Stimulated activated CD4-positive, alpha-beta T cell treated with anti-CD3 and anti-CD28 coated beads, Interleukin-15, amount 100 ng/mL, for 1 hour (primary cell): ENCODE results near the gene CNTN6.

Experiments used
- DNase-seq, 2 donors: peaks; one replicate each; pipeline ENCODE4 v3.0.0-alpha.2; 2020; ENCODE audit warnings: low read depth in 1 of 2, low spot score in 1 of 2

CNTN6 gene

DNA sequence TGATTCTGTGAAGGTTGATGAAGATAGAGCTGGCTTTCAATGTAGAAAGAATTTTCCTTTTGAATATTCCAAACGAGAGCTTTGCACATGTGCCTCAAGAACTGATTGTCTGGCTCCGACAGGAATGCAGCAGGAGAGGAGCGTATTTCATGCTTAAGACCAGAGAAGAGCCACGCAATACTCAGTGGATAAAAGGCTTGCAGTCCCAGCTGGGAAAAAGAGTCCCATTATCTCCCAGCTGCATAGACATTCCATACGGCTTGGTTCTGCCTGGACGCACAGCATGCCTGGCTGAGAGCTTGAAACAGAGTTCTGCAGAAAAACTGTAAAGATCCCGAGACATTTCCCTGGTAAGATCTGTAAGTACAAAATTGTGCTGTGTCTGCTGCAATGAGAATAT is at the start of gene CNTN6:
Gene CNTN6 (plus strand): TSS at position 254 of the 400 bp plus-strand sequence. CDS start 54,985 bp downstream, outside the sequence.
- no peak for DNase-seq

- DNase-seq: no peak
These were observed 44.3 kb upstream of the CNTN6 start for GRCh38 chr3:1048558-1048957.

- DNase-seq: no peak
These were observed 37.0 kb upstream of the CNTN6 start for GRCh38 chr3:1055870-1056269.

DNA sequence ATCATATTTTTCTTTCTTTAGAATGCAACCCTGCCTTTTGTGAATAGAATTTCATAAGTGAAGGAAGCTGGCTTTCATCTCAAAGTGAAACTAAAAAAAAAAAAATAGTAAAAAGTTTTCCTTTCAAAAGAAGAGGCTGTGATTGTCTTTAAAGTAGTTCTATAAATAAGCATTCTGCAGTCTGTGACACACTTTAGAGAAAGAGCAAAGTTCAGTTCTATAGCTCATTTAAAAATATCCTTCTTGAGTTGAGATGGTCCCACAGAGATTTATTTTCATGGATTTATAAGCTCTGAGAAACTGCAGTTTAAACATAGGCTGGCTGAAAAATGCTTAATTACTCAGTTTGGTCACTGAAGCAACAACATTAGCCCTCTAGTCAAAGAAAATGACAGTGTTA is 36.1 kb upstream of the CNTN6 start:
- no peak for DNase-seq

- DNase-seq: no peak
These were observed 35.4 kb upstream of the CNTN6 start for GRCh38 chr3:1057436-1057835.

DNA sequence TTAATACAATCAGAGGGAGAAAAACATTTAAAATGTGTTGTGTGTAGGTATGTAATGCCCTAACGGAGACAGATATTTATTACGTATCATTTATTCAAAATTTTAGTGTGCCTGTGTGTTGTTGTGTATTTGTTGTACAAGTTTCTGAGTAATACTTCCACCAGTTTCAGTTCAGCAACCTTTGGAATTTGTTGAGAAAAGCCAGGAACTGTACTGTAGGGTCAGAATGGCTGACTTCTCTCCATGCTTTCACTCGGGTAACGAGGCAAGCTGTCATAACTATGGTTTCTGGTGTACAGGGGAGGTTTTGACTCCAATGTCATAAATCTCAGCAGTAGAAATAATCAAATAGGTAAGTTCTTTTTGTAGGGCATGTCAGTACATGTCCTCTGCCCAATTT is 23.8 kb upstream of the CNTN6 start:
- no peak for DNase-seq

DNA sequence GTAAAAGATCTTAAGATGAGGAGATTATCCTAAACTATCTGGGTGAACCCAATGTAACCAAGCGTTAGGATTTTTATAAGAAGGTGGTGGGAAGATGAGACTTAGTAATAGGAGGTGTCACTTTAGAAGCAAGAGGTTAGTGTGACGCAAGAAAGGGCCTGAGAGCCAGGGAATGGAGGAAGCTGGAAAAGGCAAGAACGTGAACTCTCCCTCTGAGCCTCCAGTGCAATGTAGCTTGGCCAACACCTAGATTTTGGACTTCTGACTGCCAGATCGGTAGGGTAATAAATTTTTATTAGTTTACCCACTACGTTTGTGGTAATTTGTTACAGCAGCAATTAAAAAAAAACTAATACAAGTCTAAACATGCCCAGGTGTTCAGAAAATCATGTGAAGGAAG is 20.8 kb upstream of the CNTN6 start:
- no peak for DNase-seq

- no peak for DNase-seq
These were observed 13.2 kb upstream of the CNTN6 start for GRCh38 chr3:1079662-1080061.

DNA sequence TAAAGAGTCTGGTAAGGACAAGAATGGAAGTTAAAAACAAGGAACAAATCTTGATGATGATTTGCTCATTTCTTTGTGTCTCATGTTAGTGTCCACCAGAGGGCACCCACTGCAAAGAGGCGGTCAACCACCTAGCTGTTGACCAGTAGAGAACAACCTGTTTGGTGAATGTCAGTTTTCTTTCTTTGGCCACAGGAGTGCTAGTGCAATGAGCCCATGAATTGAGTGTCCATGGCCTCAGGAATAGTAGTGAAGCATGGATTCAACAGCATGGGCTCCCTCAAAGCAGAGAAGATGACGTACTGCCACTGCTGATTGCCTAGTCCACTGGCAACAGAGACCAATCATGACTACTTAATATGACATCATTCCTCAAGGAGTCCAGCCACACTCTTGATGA is 10.7 kb upstream of the CNTN6 start:
- DNase-seq: no peak

DNA sequence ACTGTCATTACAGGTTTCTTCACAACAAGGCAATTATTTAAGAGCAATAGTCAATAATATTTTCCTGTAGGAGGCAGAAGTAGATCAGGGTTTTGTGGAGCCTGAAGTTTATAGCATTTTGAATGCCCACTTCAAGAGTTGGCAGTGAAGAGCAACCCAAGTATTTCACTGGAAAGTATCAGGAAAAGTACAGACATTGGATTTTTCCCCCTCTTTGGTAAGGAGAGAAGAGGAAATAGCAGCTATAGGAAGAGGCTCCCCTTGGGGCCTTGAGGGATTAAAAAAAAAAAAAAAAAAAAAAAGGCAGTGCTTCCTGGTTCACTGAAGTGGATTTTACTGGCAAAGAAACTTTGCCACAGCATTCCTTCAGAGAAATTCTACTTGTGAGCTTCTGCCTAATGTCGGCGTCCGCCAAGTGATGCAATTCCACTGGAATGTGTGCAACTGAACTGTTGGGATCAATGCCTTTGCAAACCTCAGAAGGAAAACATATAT is 5.7 kb upstream of the CNTN6 start:
- DNase-seq: no peak

- no peak for DNase-seq
These were observed 4.3 kb upstream of the CNTN6 start for GRCh38 chr3:1088503-1088902.

- no peak for DNase-seq
These were observed 1.5 kb upstream of the CNTN6 start for GRCh38 chr3:1091286-1091685.

- DNase-seq: no peak
These were observed 763 bp upstream of the CNTN6 start for GRCh38 chr3:1092061-1092460.

DNA sequence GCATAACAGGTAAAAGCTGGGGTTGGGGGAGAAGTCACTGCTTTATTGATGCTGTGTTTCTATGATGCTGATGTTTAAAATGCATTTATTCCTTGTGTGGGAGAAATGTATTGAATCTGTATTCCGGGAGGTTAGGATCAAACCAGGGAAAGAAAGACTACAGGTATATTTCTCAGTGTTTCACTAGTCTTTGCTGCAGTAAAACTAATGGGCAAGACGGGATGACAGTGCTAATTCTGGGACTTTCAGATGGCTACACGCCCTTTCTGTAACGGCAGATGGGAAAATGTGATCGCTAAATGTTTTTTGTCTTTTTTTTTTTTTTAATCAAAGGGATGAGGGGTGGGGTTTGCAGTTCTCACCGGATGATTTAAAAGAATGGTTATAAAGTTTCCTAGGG is 393 bp downstream of the CNTN6 start:
- no peak for DNase-seq

DNA sequence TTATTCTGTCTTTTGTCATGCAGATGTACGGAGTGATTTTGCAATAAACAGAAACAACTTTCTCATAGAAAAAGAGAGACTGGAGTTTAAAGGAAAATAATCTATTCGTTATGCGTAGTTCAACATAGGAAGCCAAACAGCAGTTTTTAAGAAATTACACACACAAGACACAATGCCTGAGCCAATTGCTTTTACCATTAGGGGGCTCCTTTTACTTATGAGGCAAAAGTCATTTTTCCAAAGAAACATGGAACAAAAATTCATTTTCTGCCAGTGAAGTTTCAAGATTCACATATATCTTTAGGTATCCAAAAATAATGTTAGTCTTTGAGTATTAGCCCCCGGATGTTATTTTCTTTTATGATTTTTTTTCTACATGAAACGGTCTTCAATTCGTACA is 10.7 kb downstream of the CNTN6 start:
- no peak for DNase-seq

GRCh38 chr3:1117843-1118473 is 25.1 kb downstream of the CNTN6 start:
- DNase-seq: no peak

DNA sequence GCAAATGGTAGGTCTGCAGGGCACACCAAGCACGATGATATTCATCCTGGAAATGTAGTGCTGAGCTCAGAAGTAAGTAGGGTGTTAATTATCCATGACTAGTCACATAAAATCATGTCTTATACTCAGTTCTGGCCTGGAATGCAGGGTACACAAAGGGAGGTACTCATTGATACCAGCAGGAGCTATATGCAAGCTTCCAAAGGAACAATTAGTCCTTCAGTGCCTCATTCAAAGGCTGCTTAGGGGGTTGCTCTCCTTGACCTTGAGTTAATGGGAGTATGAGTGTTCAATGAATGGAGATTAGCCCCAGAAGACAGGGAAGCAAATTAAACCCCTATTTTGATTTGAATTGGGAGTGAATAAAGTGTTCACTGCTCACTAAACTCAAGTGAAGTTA is 38.3 kb downstream of the CNTN6 start:
- no peak for DNase-seq

DNA sequence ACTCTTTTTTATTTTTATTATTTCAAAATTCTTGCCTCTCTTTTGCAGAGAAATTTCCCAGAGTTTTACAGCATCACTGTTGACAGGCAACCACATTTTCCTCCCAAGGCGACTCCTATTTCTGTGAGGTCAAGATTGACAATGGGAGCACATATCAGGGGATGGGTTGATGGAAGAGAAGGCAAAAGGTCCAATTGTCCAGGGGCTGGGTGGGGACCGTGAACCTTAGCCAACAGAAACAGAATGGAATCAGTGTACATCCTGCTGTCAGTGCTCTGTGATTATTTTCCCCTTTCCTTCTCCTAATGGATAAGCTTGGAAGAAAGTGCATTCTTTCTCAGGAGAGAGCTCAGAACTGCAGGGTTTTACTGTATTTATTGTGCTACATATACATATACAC is 42.4 kb downstream of the CNTN6 start:
- DNase-seq: no peak

GRCh38 chr3:1138036-1138435 is 45.2 kb downstream of the CNTN6 start:
- no peak for DNase-seq

DNA sequence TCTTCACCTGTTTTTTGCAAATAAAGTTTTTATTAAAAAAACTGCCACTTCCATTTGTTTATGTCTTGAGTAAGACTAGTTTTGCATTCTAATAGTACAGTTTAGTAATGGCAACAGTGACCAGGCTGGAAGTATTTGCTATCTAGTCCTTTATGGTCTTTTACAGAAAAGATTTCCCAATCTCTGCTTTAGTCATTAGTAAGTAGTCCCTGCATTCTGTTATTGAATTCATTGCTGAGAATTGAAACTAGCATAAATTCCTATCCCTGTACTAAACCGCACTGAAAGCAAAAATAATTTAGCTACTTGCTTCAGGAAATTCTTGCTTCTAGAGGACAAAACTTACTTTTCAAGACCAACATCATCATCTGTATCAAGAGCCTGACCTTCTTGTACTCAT is 46.2 kb downstream of the CNTN6 start:
- DNase-seq: no peak

DNA sequence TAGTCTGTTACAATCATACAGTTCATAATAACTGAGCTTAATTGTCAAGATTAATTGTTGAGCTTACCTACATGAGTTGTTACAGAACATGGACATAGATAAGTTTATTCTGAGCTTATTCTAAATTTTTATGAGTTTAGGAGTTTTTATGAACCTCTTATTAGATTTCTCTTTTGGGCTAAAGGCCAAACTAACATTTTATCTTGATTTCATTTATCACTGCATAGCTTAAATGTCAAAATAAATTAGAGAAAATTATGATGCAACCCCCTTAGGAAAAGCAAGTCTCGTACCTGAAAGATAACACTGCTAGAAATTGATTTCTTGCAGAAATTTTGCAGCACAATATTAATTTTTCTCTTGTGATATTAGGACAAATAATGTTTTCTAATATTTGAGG is 54.5 kb downstream of the CNTN6 start:
- DNase-seq: no peak

- no peak for DNase-seq
These were observed 55.0 kb downstream of the CNTN6 start for GRCh38 chr3:1147819-1148218.

- no peak for DNase-seq
These were observed 71.3 kb downstream of the CNTN6 start for GRCh38 chr3:1164101-1164500.

GRCh38 chr3:1171320-1171719 is 78.5 kb downstream of the CNTN6 start:
- DNase-seq: no peak
